HG03103 (cell line): ENCODE results near the gene CAPN6.

Source experiments
- ATAC-seq: cut with Tn5 transposase; IDR thresholded peaks from one replicate; pipeline ENCODE4 v1.9.1; 2021; ENCODE audit warnings: low read depth; ENCODE audit not compliant: unreplicated experiment

CAPN6 gene

DNA sequence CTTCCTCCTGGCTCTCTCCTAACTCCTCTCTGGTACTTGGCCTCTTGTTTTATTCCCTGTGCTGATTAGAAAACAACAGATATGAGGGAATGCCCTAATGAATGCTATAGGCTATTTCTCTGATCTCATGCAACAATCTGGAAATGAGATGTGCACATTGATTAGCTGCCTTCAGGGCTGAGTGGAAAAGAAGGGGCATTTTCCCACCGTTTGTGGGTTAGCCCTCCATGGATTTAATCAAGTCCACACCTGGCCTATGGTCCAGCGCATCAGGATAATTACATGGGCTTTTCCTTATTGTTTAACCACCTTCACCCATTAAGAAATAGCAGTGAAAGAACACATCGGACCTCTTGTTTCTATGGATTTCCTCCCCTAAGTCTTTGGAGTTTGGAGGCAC lies 70.0 kb downstream of the CAPN6 start:
- ATAC-seq, result no peak

DNA sequence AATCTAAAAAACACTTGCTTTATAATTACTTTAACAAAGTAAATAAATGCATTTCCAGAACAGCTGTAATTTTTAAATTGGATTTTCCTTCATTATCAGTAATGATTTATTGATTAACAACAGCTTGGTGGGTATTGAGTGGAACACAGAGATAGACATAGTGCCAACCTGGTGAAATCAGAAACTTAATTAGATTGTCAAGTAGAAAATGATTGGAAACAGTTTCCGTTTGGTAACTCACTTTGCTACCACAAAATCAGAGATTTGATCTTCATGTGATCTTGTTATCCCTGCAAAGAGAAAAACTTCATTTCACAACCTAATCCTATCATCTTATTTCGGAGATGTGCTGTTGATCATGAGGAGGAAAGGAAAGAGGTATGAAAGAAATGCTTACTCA lies 70.8 kb downstream of the CAPN6 start:
- ATAC-seq, result no peak
